Nephron progenitor cell (in vitro differentiated cells): ENCODE measurements around the gene TPCN2.

Experiments
- DNase-seq: peaks from one replicate; pipeline ENCODE4 v3.0.0; 2021
- H3K27ac Mint-ChIP-seq: 2 replicates; pipeline ENCODE4 v1.8.0; 2021; ENCODE audit warnings: mild to moderate bottlenecking, moderate library complexity, mixed read lengths
- H3K27me3 Mint-ChIP-seq: 2 replicates; pipeline ENCODE4 v1.8.0; 2021; ENCODE audit warnings: mild to moderate bottlenecking, low read depth, mixed read lengths; ENCODE audit not compliant: poor library complexity
- H3K36me3 Mint-ChIP-seq: 2 replicates; pipeline ENCODE4 v1.8.0; 2021; ENCODE audit warnings: low read depth, mixed read lengths
- H3K4me1 Mint-ChIP-seq: 2 replicates; pipeline ENCODE4 v1.8.0; 2021; ENCODE audit warnings: mixed read lengths
- H3K4me3 Mint-ChIP-seq: 2 replicates; pipeline ENCODE4 v1.8.0; 2021; ENCODE audit warnings: mild to moderate bottlenecking, moderate library complexity, mixed read lengths
- H3K9me3 Mint-ChIP-seq: 2 replicates; pipeline ENCODE4 v1.8.0; 2021; ENCODE audit warnings: mild to moderate bottlenecking, moderate library complexity, mixed read lengths
- CTCF ChIP-seq: fragments of 200-600 bp; sonication (generic); IDR thresholded peaks from 2 replicates; pipeline ENCODE4 v1.5.0; 2021; ENCODE audit warnings: antibody characterized with exemption

Gene TPCN2

GRCh38 chr11:69127884-69128283 is 79.2 kb downstream of the TPCN2 start:
- DNase-seq: no peak
- TF ChIP-seq CTCF: no peak
- H3K9me3 Mint-ChIP-seq: peaks cover 22% of the 10 kb centered on the region

DNA sequence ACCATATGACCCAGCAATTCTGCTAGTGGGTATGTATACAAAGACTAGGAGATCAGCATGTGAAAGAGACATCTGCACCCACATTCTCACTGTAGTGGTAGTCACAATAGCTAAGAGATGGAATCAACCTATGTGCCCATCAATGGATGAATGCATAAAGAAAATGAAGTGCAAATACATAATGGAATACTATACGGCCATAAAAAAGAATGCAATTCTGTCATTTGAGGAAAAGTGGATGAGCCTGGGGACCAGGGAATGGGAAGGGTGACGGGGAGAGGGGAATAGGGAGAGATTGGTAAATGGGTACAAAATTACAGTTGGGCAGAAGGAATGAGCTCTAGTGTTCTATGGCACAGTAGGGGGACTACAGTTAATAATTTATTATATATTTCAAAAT is 80.3 kb downstream of the TPCN2 start:
- TF ChIP-seq CTCF: no peak
- Mint-ChIP-seq H3K9me3 (peaks cover 34% of the 10 kb centered on the region), H3K36me3 (peaks cover 14% of the 10 kb centered on the region), H3K27ac (no peak overlapping the region), H3K27me3 (no peaks in the 10 kb centered on the region), H3K4me1 (peaks cover 25% of the 10 kb centered on the region), H3K4me3 (no peak overlapping the region)
- no peak for DNase-seq

More at GRCh38 chr11:69127884-69128283, 79.2 kb downstream of the TPCN2 start:
- Mint-ChIP-seq H3K4me1 (peaks cover 34% of the 10 kb centered on the region), H3K36me3 (peaks cover 6% of the 10 kb centered on the region), H3K27ac (no peak overlapping the region), H3K4me3 (no peak overlapping the region), H3K27me3 (no peaks in the 10 kb centered on the region)

- Mint-ChIP-seq H3K36me3 (peaks cover 17% of the 10 kb centered on the region), H3K27ac (no peak overlapping the region), H3K9me3 (peaks cover 39% of the 10 kb centered on the region), H3K4me1 (peaks cover 19% of the 10 kb centered on the region), H3K4me3 (no peak overlapping the region), H3K27me3 (no peaks in the 10 kb centered on the region)
- TF ChIP-seq CTCF: no peak
- no peak for DNase-seq
These were observed 80.9 kb downstream of the TPCN2 start for GRCh38 chr11:69129647-69130046.

- peaks cover 43% of the 10 kb centered on the region for H3K9me3 Mint-ChIP-seq
- no peak overlapping the region for H3K27ac Mint-ChIP-seq
- no peak for DNase-seq
- H3K4me3 Mint-ChIP-seq: no peak overlapping the region
- peaks cover 3% of the 10 kb centered on the region for H3K27me3 Mint-ChIP-seq
- peaks cover 21% of the 10 kb centered on the region for H3K36me3 Mint-ChIP-seq
- peaks cover 18% of the 10 kb centered on the region for H3K4me1 Mint-ChIP-seq
- no peak for TF ChIP-seq CTCF
These were observed 81.9 kb downstream of the TPCN2 start for GRCh38 chr11:69130654-69131053.

- DNase-seq: no peak
- peaks cover 18% of the 10 kb centered on the region for H3K4me1 Mint-ChIP-seq
- peaks cover 43% of the 10 kb centered on the region for H3K9me3 Mint-ChIP-seq
- no peak overlapping the region for H3K4me3 Mint-ChIP-seq
- no peak overlapping the region for H3K27ac Mint-ChIP-seq
- peaks cover 3% of the 10 kb centered on the region for H3K27me3 Mint-ChIP-seq
- H3K36me3 Mint-ChIP-seq: peaks cover 25% of the 10 kb centered on the region
- no peak for TF ChIP-seq CTCF
These were observed 82.4 kb downstream of the TPCN2 start for GRCh38 chr11:69131121-69131566.

DNA sequence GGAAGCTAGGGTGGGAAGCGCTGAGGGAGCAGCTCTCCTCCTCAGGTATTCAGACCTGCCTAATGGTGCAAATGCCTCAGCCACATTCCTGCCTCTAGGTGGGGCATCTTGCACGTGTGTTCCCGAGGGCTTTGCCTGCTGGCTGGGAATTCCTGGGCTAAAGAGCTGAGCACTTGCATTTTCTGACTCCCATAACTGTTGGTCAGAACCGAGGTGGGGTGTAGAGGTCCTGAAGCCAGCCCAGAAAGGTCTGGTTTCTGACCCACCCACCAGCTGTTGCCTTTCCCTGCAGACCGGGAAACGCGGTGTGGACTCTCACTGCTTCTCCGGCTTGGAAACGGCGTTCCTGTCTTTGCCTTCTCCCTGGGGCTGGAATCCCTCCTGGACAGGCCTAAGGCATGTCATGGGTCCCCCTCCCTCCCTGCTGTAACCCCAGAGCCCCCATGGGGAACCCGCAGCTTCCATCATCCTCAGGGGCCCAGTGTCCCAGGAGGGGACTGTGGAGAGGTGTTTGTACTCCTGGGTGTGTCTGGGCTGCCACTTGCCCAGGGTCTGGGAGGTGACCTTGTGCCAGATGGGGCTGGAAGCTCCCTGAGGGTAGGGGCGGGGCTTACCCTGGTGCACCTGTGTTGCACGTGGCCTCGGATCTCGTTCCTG is 83.0 kb downstream of the TPCN2 start:
- no peak overlapping the region for H3K4me3 Mint-ChIP-seq
- peaks cover 6% of the 10 kb centered on the region for H3K27me3 Mint-ChIP-seq
- peaks cover 18% of the 10 kb centered on the region for H3K4me1 Mint-ChIP-seq
- H3K36me3 Mint-ChIP-seq: peaks cover 28% of the 10 kb centered on the region
- TF ChIP-seq CTCF: peak; percentile 94
- no peak overlapping the region for H3K27ac Mint-ChIP-seq
- H3K9me3 Mint-ChIP-seq: peaks cover 43% of the 10 kb centered on the region
- DNase-seq: peak; percentile 82
